SK-N-SH treated with all-trans-retinoic acid at 6 μM for 48 hours (cell line): ENCODE measurements around the gene MICALL2.
"Not testable (repeated sequence)": the region's sequence is repeated elsewhere in the genome, so short reads cannot be mapped to it uniquely, and the experiment has no call there.

Experiments
- ATAC-seq: fragments of 200-7000 bp; cut with Tn5 transposase; 3 replicates; pipeline ENCODE4 v1.9.1; 2020; ENCODE audit warnings: mild to moderate bottlenecking, moderate library complexity
- ARNTL ChIP-seq: fragments of 450-650 bp; formaldehyde crosslinking; IDR thresholded peaks from 2 replicates; pipeline ENCODE4 v1.5.0; 2020; ENCODE audit warnings: low read depth, mild to moderate bottlenecking, moderate library complexity, borderline replicate concordance
- BACH2 ChIP-seq: fragments of 250-450 bp; sonication (Bioruptor Pico); IDR thresholded peaks from 2 replicates; pipeline ENCODE4 v1.9.0; 2021; ENCODE audit warnings: mild to moderate bottlenecking, borderline replicate concordance
- CSRNP3 ChIP-seq: fragments of 250-450 bp; sonication (Bioruptor Pico); IDR thresholded peaks from 2 replicates; pipeline ENCODE4 v1.5.1; 2021; ENCODE audit warnings: mild to moderate bottlenecking, moderate library complexity
- ESRRG ChIP-seq: fragments of 250-450 bp; sonication (Bioruptor Pico); IDR thresholded peaks from 2 replicates; pipeline ENCODE4 v1.6.1; 2021; ENCODE audit warnings: mild to moderate bottlenecking
- GLIS3 ChIP-seq: fragments of 250-450 bp; sonication (Bioruptor Pico); IDR thresholded peaks from 2 replicates; pipeline ENCODE4 v1.5.0; 2020; ENCODE audit warnings: mild to moderate bottlenecking, moderate library complexity
- ISL1 ChIP-seq: fragments of 250-450 bp; sonication (Bioruptor Pico); IDR thresholded peaks from 2 replicates; pipeline ENCODE4 v2.1.2; 2022; ENCODE audit warnings: mild to moderate bottlenecking, moderate library complexity
- OSR1 ChIP-seq: fragments of 250-450 bp; sonication (Bioruptor Pico); IDR thresholded peaks from 2 replicates; pipeline ENCODE4 v1.8.0; 2022; ENCODE audit warnings: moderate library complexity, mild to moderate bottlenecking, inconsistent platforms
- PPARA ChIP-seq: fragments of 250-450 bp; sonication (Bioruptor Pico); IDR thresholded peaks from 2 replicates; pipeline ENCODE4 v1.5.0; 2020; ENCODE audit warnings: mild to moderate bottlenecking, borderline replicate concordance
- RARB ChIP-seq: fragments of 250-450 bp; sonication (Bioruptor Pico); IDR thresholded peaks from 2 replicates; pipeline ENCODE4 v1.8.0; 2021; ENCODE audit warnings: mild to moderate bottlenecking, moderate library complexity
- TCF4 ChIP-seq: fragments of 250-450 bp; sonication (Bioruptor Pico); IDR thresholded peaks from 2 replicates; pipeline ENCODE4 v1.8.0; 2021; ENCODE audit warnings: mild to moderate bottlenecking, moderate library complexity, borderline replicate concordance
- ZC3H10 ChIP-seq: fragments of 250-450 bp; sonication (Bioruptor Pico); IDR thresholded peaks from 2 replicates; pipeline ENCODE4 v1.5.1; 2021; ENCODE audit warnings: mild to moderate bottlenecking, moderate library complexity
- ZFP3 ChIP-seq: fragments of 250-450 bp; sonication (Bioruptor Pico); IDR thresholded peaks from 2 replicates; pipeline ENCODE4 v1.5.0; 2020; ENCODE audit warnings: mild to moderate bottlenecking, moderate library complexity
- ZFP30 ChIP-seq: fragments of 450-650 bp; formaldehyde crosslinking; IDR thresholded peaks from 2 replicates; pipeline ENCODE4 v1.5.0; 2022; ENCODE audit warnings: mild to moderate bottlenecking, moderate library complexity
- ZNF565 ChIP-seq: fragments of 450-650 bp; formaldehyde crosslinking; conservative IDR thresholded peaks from 2 replicates; pipeline ENCODE4 v1.5.0; 2020; ENCODE audit warnings: low read depth, mild to moderate bottlenecking, moderate library complexity
- ZNF70 ChIP-seq: fragments of 450-650 bp; formaldehyde crosslinking; IDR thresholded peaks from 2 replicates; pipeline ENCODE4 v1.5.0; 2020; ENCODE audit warnings: mild to moderate bottlenecking, moderate library complexity
- ZNF8 ChIP-seq: fragments of 450-650 bp; formaldehyde crosslinking; IDR thresholded peaks from 2 replicates; pipeline ENCODE4 v1.5.0; 2020; ENCODE audit warnings: mild to moderate bottlenecking, moderate library complexity
- TF ChIP-seq, protein P1 (sequence below): fragments of 250-450 bp; sonication (Bioruptor Pico); IDR thresholded peaks from 2 replicates; pipeline ENCODE4 v1.5.0; 2020; ENCODE audit warnings: mild to moderate bottlenecking, moderate library complexity
- TF ChIP-seq, protein P2 (sequence below): fragments of 250-450 bp; sonication (Bioruptor Pico); IDR thresholded peaks from 2 replicates; pipeline ENCODE4 v1.5.1; 2020; ENCODE audit warnings: low read depth, mild to moderate bottlenecking, moderate library complexity
- TF ChIP-seq, protein P3 (sequence below): fragments of 250-450 bp; sonication (Bioruptor Pico); IDR thresholded peaks from 2 replicates; pipeline ENCODE4 v1.8.0; 2020; ENCODE audit warnings: mild to moderate bottlenecking, moderate library complexity, borderline replicate concordance
- TF ChIP-seq, protein P4 (sequence below): fragments of 250-450 bp; sonication (Bioruptor Pico); IDR thresholded peaks from 2 replicates; pipeline ENCODE4 v1.8.0; 2021; ENCODE audit warnings: low read depth, mild to moderate bottlenecking, moderate library complexity, borderline replicate concordance

MICALL2 gene

DNA sequence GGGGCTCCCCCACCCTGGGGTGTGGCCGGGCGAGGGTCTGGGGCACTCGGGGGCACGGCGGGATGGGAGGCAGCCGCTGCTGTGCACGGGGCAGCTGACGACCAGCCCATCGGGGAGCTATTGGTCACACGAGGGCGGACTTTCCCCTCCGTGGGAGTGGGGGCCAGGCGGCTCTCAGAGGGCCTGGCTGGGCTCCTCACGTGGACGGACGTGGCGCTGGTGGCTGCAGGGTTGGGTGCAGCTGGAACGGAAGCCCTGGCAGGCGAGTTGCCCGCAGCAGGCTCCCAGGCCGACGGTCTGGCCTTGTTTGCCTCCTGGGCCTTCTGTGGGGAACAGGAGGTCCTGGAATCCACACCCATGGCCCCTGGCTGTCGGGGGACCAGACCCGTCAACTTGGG lies 14.3 kb downstream of the MICALL2 start:
- no peak for ATAC-seq
- TF ChIP-seq ISL1 (CRISPR knock-in tag) = no peak
- TF ChIP-seq ZNF70 (CRISPR knock-in tag) = no peak
- no peak for TF ChIP-seq TCF4 (CRISPR knock-in tag)
- TF ChIP-seq ZNF8 (CRISPR knock-in tag) = no peak
- no peak for TF ChIP-seq OSR1 (CRISPR knock-in tag)
- no peak for TF ChIP-seq ARNTL (CRISPR knock-in tag)
- TF ChIP-seq, protein P1, sequence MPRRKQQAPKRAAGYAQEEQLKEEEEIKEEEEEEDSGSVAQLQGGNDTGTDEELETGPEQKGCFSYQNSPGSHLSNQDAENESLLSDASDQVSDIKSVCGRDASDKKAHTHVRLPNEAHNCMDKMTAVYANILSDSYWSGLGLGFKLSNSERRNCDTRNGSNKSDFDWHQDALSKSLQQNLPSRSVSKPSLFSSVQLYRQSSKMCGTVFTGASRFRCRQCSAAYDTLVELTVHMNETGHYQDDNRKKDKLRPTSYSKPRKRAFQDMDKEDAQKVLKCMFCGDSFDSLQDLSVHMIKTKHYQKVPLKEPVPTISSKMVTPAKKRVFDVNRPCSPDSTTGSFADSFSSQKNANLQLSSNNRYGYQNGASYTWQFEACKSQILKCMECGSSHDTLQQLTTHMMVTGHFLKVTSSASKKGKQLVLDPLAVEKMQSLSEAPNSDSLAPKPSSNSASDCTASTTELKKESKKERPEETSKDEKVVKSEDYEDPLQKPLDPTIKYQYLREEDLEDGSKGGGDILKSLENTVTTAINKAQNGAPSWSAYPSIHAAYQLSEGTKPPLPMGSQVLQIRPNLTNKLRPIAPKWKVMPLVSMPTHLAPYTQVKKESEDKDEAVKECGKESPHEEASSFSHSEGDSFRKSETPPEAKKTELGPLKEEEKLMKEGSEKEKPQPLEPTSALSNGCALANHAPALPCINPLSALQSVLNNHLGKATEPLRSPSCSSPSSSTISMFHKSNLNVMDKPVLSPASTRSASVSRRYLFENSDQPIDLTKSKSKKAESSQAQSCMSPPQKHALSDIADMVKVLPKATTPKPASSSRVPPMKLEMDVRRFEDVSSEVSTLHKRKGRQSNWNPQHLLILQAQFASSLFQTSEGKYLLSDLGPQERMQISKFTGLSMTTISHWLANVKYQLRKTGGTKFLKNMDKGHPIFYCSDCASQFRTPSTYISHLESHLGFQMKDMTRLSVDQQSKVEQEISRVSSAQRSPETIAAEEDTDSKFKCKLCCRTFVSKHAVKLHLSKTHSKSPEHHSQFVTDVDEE = no peak
- no peak for TF ChIP-seq CSRNP3 (CRISPR knock-in tag)
- no peak for TF ChIP-seq ZNF565 (CRISPR knock-in tag)
- no peak for TF ChIP-seq ZC3H10 (CRISPR knock-in tag)
- TF ChIP-seq, protein P2, sequence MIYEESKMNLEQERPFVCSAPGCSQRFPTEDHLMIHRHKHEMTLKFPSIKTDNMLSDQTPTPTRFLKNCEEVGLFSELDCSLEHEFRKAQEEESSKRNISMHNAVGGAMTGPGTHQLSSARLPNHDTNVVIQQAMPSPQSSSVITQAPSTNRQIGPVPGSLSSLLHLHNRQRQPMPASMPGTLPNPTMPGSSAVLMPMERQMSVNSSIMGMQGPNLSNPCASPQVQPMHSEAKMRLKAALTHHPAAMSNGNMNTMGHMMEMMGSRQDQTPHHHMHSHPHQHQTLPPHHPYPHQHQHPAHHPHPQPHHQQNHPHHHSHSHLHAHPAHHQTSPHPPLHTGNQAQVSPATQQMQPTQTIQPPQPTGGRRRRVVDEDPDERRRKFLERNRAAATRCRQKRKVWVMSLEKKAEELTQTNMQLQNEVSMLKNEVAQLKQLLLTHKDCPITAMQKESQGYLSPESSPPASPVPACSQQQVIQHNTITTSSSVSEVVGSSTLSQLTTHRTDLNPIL (CRISPR knock-in tag) = no peak
- TF ChIP-seq GLIS3 (CRISPR knock-in tag) = no peak
- no peak for TF ChIP-seq BACH2
- no peak for TF ChIP-seq ZFP30 (CRISPR knock-in tag)
- no peak for TF ChIP-seq ZFP3 (CRISPR knock-in tag)
- TF ChIP-seq PPARA = no peak
- TF ChIP-seq RARB = no peak
- TF ChIP-seq ESRRG (CRISPR knock-in tag) = no peak

DNA sequence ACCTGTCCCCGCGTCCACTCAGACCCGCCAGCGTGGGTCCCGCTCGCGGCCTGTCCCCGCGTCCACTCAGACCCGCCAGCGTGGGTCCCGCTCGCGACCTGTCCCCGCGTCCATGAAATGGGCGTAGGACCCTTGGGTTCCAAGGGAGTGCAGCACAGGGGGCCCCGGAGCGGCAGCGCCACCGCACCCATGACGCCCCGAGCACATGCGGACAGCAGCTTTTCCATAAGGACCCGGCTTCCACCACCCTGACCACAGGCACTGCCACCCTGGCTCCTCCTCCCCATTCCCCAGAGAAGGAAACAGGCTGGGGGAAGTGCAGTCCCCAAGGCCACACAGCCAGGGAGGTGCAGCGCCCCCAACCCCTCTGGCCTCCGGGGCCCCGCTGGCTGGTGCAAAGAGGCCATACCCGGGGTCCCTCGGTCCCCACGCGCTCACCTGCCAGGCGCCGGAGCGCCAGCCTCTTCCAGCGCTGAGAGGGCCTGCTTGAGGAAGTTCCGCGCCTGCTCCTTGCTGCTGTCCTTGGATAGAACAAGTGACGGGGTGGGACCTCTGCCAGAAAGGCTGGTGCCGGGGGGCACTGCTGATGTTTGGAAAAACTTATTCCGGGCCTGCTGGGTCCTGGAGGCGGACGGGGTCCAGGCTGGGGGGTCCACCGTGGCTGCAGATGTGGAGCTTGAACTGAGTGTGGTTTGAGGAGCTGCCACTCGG lies 14.9 kb downstream of the MICALL2 start:
- no peak for ATAC-seq
- TF ChIP-seq, protein P3, sequence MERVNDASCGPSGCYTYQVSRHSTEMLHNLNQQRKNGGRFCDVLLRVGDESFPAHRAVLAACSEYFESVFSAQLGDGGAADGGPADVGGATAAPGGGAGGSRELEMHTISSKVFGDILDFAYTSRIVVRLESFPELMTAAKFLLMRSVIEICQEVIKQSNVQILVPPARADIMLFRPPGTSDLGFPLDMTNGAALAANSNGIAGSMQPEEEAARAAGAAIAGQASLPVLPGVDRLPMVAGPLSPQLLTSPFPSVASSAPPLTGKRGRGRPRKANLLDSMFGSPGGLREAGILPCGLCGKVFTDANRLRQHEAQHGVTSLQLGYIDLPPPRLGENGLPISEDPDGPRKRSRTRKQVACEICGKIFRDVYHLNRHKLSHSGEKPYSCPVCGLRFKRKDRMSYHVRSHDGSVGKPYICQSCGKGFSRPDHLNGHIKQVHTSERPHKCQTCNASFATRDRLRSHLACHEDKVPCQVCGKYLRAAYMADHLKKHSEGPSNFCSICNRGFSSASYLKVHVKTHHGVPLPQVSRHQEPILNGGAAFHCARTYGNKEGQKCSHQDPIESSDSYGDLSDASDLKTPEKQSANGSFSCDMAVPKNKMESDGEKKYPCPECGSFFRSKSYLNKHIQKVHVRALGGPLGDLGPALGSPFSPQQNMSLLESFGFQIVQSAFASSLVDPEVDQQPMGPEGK (CRISPR knock-in tag) = no peak
- TF ChIP-seq, protein P4, sequence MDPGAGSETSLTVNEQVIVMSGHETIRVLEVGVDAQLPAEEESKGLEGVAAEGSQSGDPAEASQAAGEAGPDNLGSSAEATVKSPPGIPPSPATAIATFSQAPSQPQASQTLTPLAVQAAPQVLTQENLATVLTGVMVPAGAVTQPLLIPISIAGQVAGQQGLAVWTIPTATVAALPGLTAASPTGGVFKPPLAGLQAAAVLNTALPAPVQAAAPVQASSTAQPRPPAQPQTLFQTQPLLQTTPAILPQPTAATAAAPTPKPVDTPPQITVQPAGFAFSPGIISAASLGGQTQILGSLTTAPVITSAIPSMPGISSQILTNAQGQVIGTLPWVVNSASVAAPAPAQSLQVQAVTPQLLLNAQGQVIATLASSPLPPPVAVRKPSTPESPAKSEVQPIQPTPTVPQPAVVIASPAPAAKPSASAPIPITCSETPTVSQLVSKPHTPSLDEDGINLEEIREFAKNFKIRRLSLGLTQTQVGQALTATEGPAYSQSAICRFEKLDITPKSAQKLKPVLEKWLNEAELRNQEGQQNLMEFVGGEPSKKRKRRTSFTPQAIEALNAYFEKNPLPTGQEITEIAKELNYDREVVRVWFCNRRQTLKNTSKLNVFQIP (CRISPR knock-in tag) = no peak

GRCh38 chr7:1443587-1444200 lies 15.6 kb downstream of the MICALL2 start:
- not testable (repeated sequence) for ATAC-seq
